Mesendoderm (in vitro differentiated cells): ENCODE data around the gene CMIP.

ENCODE experiments used
- DNase-seq: peaks from one replicate; pipeline ENCODE4 v3.0.0; 2013
- H2AK5ac ChIP-seq: 2 replicates; pipeline ENCODE4 v1.6.1; 2013; ENCODE audit warnings: low read length, inconsistent platforms
- H2BK120ac ChIP-seq: 2 replicates; pipeline ENCODE4 v1.6.1; 2013; ENCODE audit warnings: low read depth, mild to moderate bottlenecking, low read length, moderate library complexity, mixed read lengths
- H2BK15ac ChIP-seq: replicated peaks from 2 replicates; pipeline ENCODE4 v1.6.1; 2013; ENCODE audit warnings: low read depth, mild to moderate bottlenecking, moderate library complexity
- H2BK5ac ChIP-seq: 2 replicates; pipeline ENCODE4 v1.6.1; 2013; ENCODE audit warnings: low read length, inconsistent platforms
- H3K18ac ChIP-seq: 2 replicates; pipeline ENCODE4 v1.6.1; 2013; ENCODE audit warnings: mild to moderate bottlenecking, low read length, mixed read lengths
- H3K23ac ChIP-seq: one replicate; pipeline ENCODE4 v1.6.1; 2013; ENCODE audit warnings: low read length
- H3K27ac ChIP-seq: 2 replicates; pipeline ENCODE4 v1.5.1; 2013; ENCODE audit warnings: low read depth, mild to moderate bottlenecking, inconsistent platforms, low read length, moderate library complexity
- H3K27me3 ChIP-seq: 2 replicates; pipeline ENCODE4 v1.6.1; 2013; ENCODE audit warnings: low read length, control low read depth, mild to moderate bottlenecking, inconsistent platforms; ENCODE audit not compliant: insufficient read depth, poor library complexity
- H3K36me3 ChIP-seq: 2 replicates; pipeline ENCODE4 v1.6.1; 2013; ENCODE audit warnings: low read length, inconsistent platforms; ENCODE audit not compliant: control insufficient read depth, insufficient read depth
- H3K4ac ChIP-seq: one replicate; pipeline ENCODE4 v1.6.1; 2013; ENCODE audit warnings: low read depth, mild to moderate bottlenecking, low read length, moderate library complexity
- H3K4me1 ChIP-seq: 2 replicates; pipeline ENCODE4 v1.6.1; 2013; ENCODE audit warnings: low read depth, low read length, inconsistent platforms; ENCODE audit not compliant: control insufficient read depth
- H3K4me2 ChIP-seq: 2 replicates; pipeline ENCODE4 v1.6.1; 2013; ENCODE audit warnings: low read length
- H3K4me3 ChIP-seq: 2 replicates; pipeline ENCODE4 v1.5.1; 2013; ENCODE audit warnings: mild to moderate bottlenecking, low read length
- H3K56ac ChIP-seq: one replicate; pipeline ENCODE4 v1.6.1; 2013; ENCODE audit warnings: low read length
- H3K79me1 ChIP-seq: 2 replicates; pipeline ENCODE4 v1.6.1; 2013; ENCODE audit warnings: low read length, inconsistent platforms
- H3K79me2 ChIP-seq: 2 replicates; pipeline ENCODE4 v1.6.1; 2013; ENCODE audit warnings: mild to moderate bottlenecking, low read length; ENCODE audit not compliant: control insufficient read depth, insufficient read depth
- H3K9ac ChIP-seq: 2 replicates; pipeline ENCODE4 v1.6.1; 2013; ENCODE audit warnings: low read length, inconsistent platforms
- H4K5ac ChIP-seq: one replicate; pipeline ENCODE4 v1.6.1; 2013; ENCODE audit warnings: low read length
- H4K8ac ChIP-seq: one replicate; pipeline ENCODE4 v1.6.1; 2013; ENCODE audit warnings: low read depth, mild to moderate bottlenecking, control low read depth, low read length, moderate library complexity
- WGBS: extraction: QIAGEN DNeasy Blood & Tissue Kit; methylation state at CpG from one replicate; pipeline ENCODE4 v1.1.7; 2013; ENCODE audit warnings: low lambda C conversion rate, missing lambda C conversion rate; ENCODE audit not compliant: insufficient coverage; ENCODE audit errors: extremely low coverage; 5-methylcytosine and 5-hydroxymethylcytosine counted together

The CMIP gene

GRCh38 chr16:81496321-81496720, 51.7 kb downstream of the CMIP start:
- Histone ChIP-seq H3K4me3 (no peak overlapping the region), H3K27me3 (no peaks in the 10 kb centered on the region), H3K9ac (no peak overlapping the region), H2AK5ac (no peak overlapping the region), H2BK120ac (no peak overlapping the region), H3K79me1 (peaks cover 43% of the 10 kb centered on the region), H4K8ac (no peak overlapping the region), H3K79me2 (peaks cover 26% of the 10 kb centered on the region), H3K27ac (no peak overlapping the region), H4K5ac (no peak overlapping the region), H3K36me3 (no peaks in the 10 kb centered on the region), H2BK5ac (no peak overlapping the region), H3K23ac (no peak overlapping the region), H3K18ac (no peak overlapping the region), H3K56ac (no peak overlapping the region), H3K4ac (no peak overlapping the region), H3K4me2 (no peak overlapping the region), H3K4me1 (no peaks in the 10 kb centered on the region), H2BK15ac (no peak overlapping the region)
- WGBS = no CpG with 5 or more reads among the region's 7 CpGs
- no peak for DNase-seq

- no peak overlapping the region for H4K8ac ChIP-seq
- H3K4me1 ChIP-seq = no peaks in the 10 kb centered on the region
- H3K4ac ChIP-seq = no peak overlapping the region
- DNase-seq = no peak
- no peak overlapping the region for H4K5ac ChIP-seq
- no peak overlapping the region for H2BK120ac ChIP-seq
- no peak overlapping the region for H2AK5ac ChIP-seq
- H3K18ac ChIP-seq = no peak overlapping the region
- peaks cover 41% of the 10 kb centered on the region for H3K79me1 ChIP-seq
- WGBS = no CpG with 5 or more reads among the region's 6 CpGs
- peaks cover 25% of the 10 kb centered on the region for H3K79me2 ChIP-seq
- no peak overlapping the region for H3K4me2 ChIP-seq
- no peak overlapping the region for H2BK5ac ChIP-seq
- no peak overlapping the region for H3K27ac ChIP-seq
- H3K23ac ChIP-seq = no peak overlapping the region
- no peak overlapping the region for H2BK15ac ChIP-seq
- H3K9ac ChIP-seq = no peak overlapping the region
- H3K36me3 ChIP-seq = no peaks in the 10 kb centered on the region
- no peak overlapping the region for H3K56ac ChIP-seq
- no peak overlapping the region for H3K4me3 ChIP-seq
- no peaks in the 10 kb centered on the region for H3K27me3 ChIP-seq
Observed at GRCh38 chr16:81496742-81497141, 52.1 kb downstream of the CMIP start.

GRCh38 chr16:81497690-81498089, 53.1 kb downstream of the CMIP start:
- no peak overlapping the region for H3K23ac ChIP-seq
- H3K36me3 ChIP-seq = peaks cover 1% of the 10 kb centered on the region
- H3K56ac ChIP-seq = no peak overlapping the region
- no CpG with 5 or more reads among the region's 10 CpGs for WGBS
- no peaks in the 10 kb centered on the region for H3K27me3 ChIP-seq
- H3K9ac ChIP-seq = no peak overlapping the region
- H3K27ac ChIP-seq = no peak overlapping the region
- H3K4me1 ChIP-seq = no peaks in the 10 kb centered on the region
- no peak overlapping the region for H2BK5ac ChIP-seq
- DNase-seq = no peak
- H3K4me2 ChIP-seq = no peak overlapping the region
- no peak overlapping the region for H2BK15ac ChIP-seq
- no peak overlapping the region for H3K18ac ChIP-seq
- peaks cover 45% of the 10 kb centered on the region for H3K79me1 ChIP-seq
- no peak overlapping the region for H4K8ac ChIP-seq
- no peak overlapping the region for H2AK5ac ChIP-seq
- H3K4me3 ChIP-seq = no peak overlapping the region
- peaks cover 26% of the 10 kb centered on the region for H3K79me2 ChIP-seq
- H4K5ac ChIP-seq = no peak overlapping the region
- no peak overlapping the region for H2BK120ac ChIP-seq
- no peak overlapping the region for H3K4ac ChIP-seq

DNA sequence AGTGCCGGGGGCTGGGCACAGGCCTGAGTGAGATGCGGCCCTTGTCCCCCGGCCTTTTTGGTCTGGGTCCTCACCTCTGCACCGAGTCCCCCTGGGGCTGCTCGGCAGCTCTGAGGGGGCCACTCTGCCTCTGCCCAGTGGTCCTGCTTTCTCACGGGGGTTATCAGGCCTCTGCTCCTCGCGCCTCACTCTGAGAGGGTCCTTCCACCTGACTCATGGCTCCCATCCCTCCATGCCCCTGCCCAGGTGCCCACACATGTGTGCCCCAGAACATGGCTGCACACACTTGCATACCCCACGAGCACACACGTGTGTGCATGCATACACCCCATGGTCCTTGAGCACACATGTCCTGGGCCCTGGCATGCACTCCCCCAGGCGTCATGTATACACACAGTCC, 53.7 kb downstream of the CMIP start:
- no CpG with 5 or more reads among the region's 11 CpGs for WGBS
- H3K79me2 ChIP-seq = peaks cover 26% of the 10 kb centered on the region

GRCh38 chr16:81499576-81500380, 55.2 kb downstream of the CMIP start:
- H3K4me1 ChIP-seq = no peaks in the 10 kb centered on the region
- H3K4me2 ChIP-seq = no peak overlapping the region
- H3K9ac ChIP-seq = no peak overlapping the region
- no peak overlapping the region for H3K18ac ChIP-seq
- no peak for DNase-seq
- H4K5ac ChIP-seq = no peak overlapping the region
- H3K27ac ChIP-seq = no peak overlapping the region
- no peak overlapping the region for H3K23ac ChIP-seq
- H3K36me3 ChIP-seq = peaks cover 1% of the 10 kb centered on the region
- no peak overlapping the region for H2AK5ac ChIP-seq
- peaks cover 26% of the 10 kb centered on the region for H3K79me2 ChIP-seq
- no CpG with 5 or more reads among the region's 20 CpGs for WGBS
- H2BK15ac ChIP-seq = no peak overlapping the region
- H2BK5ac ChIP-seq = no peak overlapping the region
- H2BK120ac ChIP-seq = no peak overlapping the region
- H4K8ac ChIP-seq = no peak overlapping the region
- no peaks in the 10 kb centered on the region for H3K27me3 ChIP-seq
- peaks cover 45% of the 10 kb centered on the region for H3K79me1 ChIP-seq
- H3K4ac ChIP-seq = no peak overlapping the region
- H3K4me3 ChIP-seq = no peak overlapping the region
- H3K56ac ChIP-seq = no peak overlapping the region

More for the DNA sequence above, 53.7 kb downstream of the CMIP start:
- no peak overlapping the region for H4K8ac ChIP-seq
- no peak overlapping the region for H3K56ac ChIP-seq
- no peak overlapping the region for H3K9ac ChIP-seq
- no peak overlapping the region for H3K4me2 ChIP-seq
- no peak overlapping the region for H3K27ac ChIP-seq
- no peak overlapping the region for H3K18ac ChIP-seq
- no peaks in the 10 kb centered on the region for H3K27me3 ChIP-seq
- H3K4ac ChIP-seq = no peak overlapping the region
- no peak overlapping the region for H4K5ac ChIP-seq
- peaks cover 1% of the 10 kb centered on the region for H3K36me3 ChIP-seq
- no peak overlapping the region for H2BK15ac ChIP-seq
- no peak overlapping the region for H2BK120ac ChIP-seq
- no peak overlapping the region for H2AK5ac ChIP-seq
- no peak overlapping the region for H2BK5ac ChIP-seq
- H3K4me1 ChIP-seq = no peaks in the 10 kb centered on the region
- no peak overlapping the region for H3K23ac ChIP-seq
- no peak overlapping the region for H3K4me3 ChIP-seq
- no peak for DNase-seq
- H3K79me1 ChIP-seq = peaks cover 47% of the 10 kb centered on the region
